Neuronal stem cell (in vitro differentiated cells): ENCODE results near the gene TCF19.

Experiments
- DNase-seq: peaks from one replicate; pipeline ENCODE4 v3.0.0-alpha.2; 2013; ENCODE audit warnings: low spot score
- H2AFZ ChIP-seq: one replicate; pipeline ENCODE4 v1.6.1; 2013; ENCODE audit warnings: mild to moderate bottlenecking, low read length, inconsistent platforms
- H2AK5ac ChIP-seq: 2 replicates; pipeline ENCODE4 v1.6.1; 2013; ENCODE audit warnings: low read depth, mild to moderate bottlenecking, inconsistent platforms, low read length, moderate library complexity, mixed read lengths
- H2BK120ac ChIP-seq: 2 replicates; pipeline ENCODE4 v1.6.1; 2013; ENCODE audit warnings: low read depth, mild to moderate bottlenecking, inconsistent platforms, low read length, moderate library complexity, mixed read lengths
- H2BK12ac ChIP-seq: one replicate; pipeline ENCODE4 v1.6.1; 2013; ENCODE audit warnings: low read length, inconsistent platforms
- H2BK15ac ChIP-seq: 2 replicates; pipeline ENCODE4 v1.6.1; 2013; ENCODE audit warnings: mild to moderate bottlenecking, low read length, inconsistent platforms, mixed read lengths
- H2BK5ac ChIP-seq: one replicate; pipeline ENCODE4 v1.6.1; 2013; ENCODE audit warnings: inconsistent platforms, mild to moderate bottlenecking, low read length, moderate library complexity
- H3K14ac ChIP-seq: one replicate; pipeline ENCODE4 v1.6.1; 2013; ENCODE audit warnings: low read length, inconsistent platforms
- H3K18ac ChIP-seq: 2 replicates; pipeline ENCODE4 v1.6.1; 2013; ENCODE audit warnings: low read length, inconsistent platforms
- H3K23ac ChIP-seq: 2 replicates; pipeline ENCODE4 v1.6.1; 2013; ENCODE audit warnings: low read depth, mild to moderate bottlenecking, mixed read lengths, low read length, inconsistent platforms; ENCODE audit not compliant: poor library complexity
- H3K27ac ChIP-seq: replicated peaks from 3 replicates; pipeline ENCODE4 v1.5.1; 2013; ENCODE audit warnings: low read length, inconsistent platforms
- H3K27me3 ChIP-seq, 3 experiments: 2 replicates each; pipeline ENCODE4 v1.6.1; 2013; ENCODE audit warnings: low read length in 3 of 3, mild to moderate bottlenecking in 2 of 3, inconsistent platforms in 1 of 3, low read depth in 1 of 3, mixed read lengths in 1 of 3, moderate library complexity in 1 of 3; ENCODE audit not compliant: control insufficient read depth in 3 of 3, insufficient read depth in 3 of 3
- H3K36me3 ChIP-seq, 2 donors: replicated peaks in 1 of 2; 2 replicates each; pipeline ENCODE4 v1.6.1; 2013; ENCODE audit warnings: low read length in 2 of 2; ENCODE audit not compliant: control insufficient read depth in 2 of 2, insufficient read depth in 2 of 2
- H3K4ac ChIP-seq: 2 replicates; pipeline ENCODE4 v1.6.1; 2013; ENCODE audit warnings: inconsistent platforms, mild to moderate bottlenecking, low read length, moderate library complexity
- H3K4me1 ChIP-seq, 2 donors: 1 replicate in 1 of 2; 2 replicates in 1 of 2; pipeline ENCODE4 v1.6.1; 2013; ENCODE audit warnings: low read length in 2 of 2, low read depth in 1 of 2; ENCODE audit not compliant: control insufficient read depth in 2 of 2, insufficient read depth in 1 of 2
- H3K4me2 ChIP-seq: one replicate; pipeline ENCODE4 v1.6.1; 2013; ENCODE audit warnings: mild to moderate bottlenecking, low read length, inconsistent platforms; ENCODE audit not compliant: insufficient read depth, poor library complexity, severe bottlenecking
- H3K4me3 ChIP-seq, 2 donors: 2 replicates each; pipeline ENCODE4 v1.5.1; 2013; ENCODE audit warnings: low read length in 2 of 2, mild to moderate bottlenecking in 2 of 2, inconsistent platforms in 1 of 2, moderate library complexity in 1 of 2
- H3K79me1 ChIP-seq: one replicate; pipeline ENCODE4 v1.6.1; 2013; ENCODE audit warnings: low read depth, mild to moderate bottlenecking, inconsistent platforms, low read length, moderate library complexity
- H3K9ac ChIP-seq: one replicate; pipeline ENCODE4 v1.6.1; 2013; ENCODE audit warnings: mild to moderate bottlenecking, low read depth, low read length, inconsistent platforms; ENCODE audit not compliant: poor library complexity
- H3K9me3 ChIP-seq, 2 donors: replicated peaks in 1 of 2; 2 replicates each; pipeline versions ENCODE3 to v1.6.1; 2013; ENCODE audit warnings: low read length in 2 of 2, mild to moderate bottlenecking in 2 of 2, inconsistent platforms in 1 of 2, low read depth in 1 of 2, mixed read lengths in 1 of 2, moderate library complexity in 1 of 2; ENCODE audit not compliant: control insufficient read depth in 2 of 2, insufficient read depth in 1 of 2
- H4K8ac ChIP-seq: one replicate; pipeline ENCODE4 v1.6.1; 2013; ENCODE audit warnings: low read depth, mild to moderate bottlenecking, inconsistent platforms, low read length, moderate library complexity
- H4K91ac ChIP-seq: one replicate; pipeline ENCODE4 v1.6.1; 2013; ENCODE audit warnings: low read length, low read depth, mild to moderate bottlenecking, inconsistent platforms; ENCODE audit not compliant: poor library complexity
- WGBS, 2 donors: extraction: QIAGEN DNeasy Blood & Tissue Kit; methylation state at CpG; one replicate each; pipeline ENCODE4 v1.1.7; 2013; ENCODE audit warnings: missing lambda C conversion rate in 2 of 2, mixed read lengths in 1 of 2; ENCODE audit not compliant: insufficient read length in 2 of 2, insufficient replicate concordance in 1 of 2; ENCODE audit errors: extremely low coverage in 2 of 2; 5-methylcytosine and 5-hydroxymethylcytosine counted together

The TCF19 gene

GRCh38 chr6:31157513-31158139, 763 bp upstream of the TCF19 start, which contains the start of gene CCHCR1:
Gene CCHCR1, minus strand, starts transcription at chr6:31157802. Its CDS starts 202 bp downstream, at chr6:31157600.
- H2BK5ac ChIP-seq: no peak within 1 kb of the TSS
- H3K4me1 ChIP-seq: peaks cover 10 to 14% of the 10 kb centered on the region in 2 donors
- H3K4ac ChIP-seq: no peak within 1 kb of the TSS
- no peak within 1 kb of the TSS for H2BK15ac ChIP-seq
- H3K9me3 ChIP-seq: no peaks in the 10 kb centered on the region
- H3K4me2 ChIP-seq: peak within 1 kb of the TSS; percentile 91
- peak within 1 kb of the TSS; percentile 93 for H3K18ac ChIP-seq
- no peak within 1 kb of the TSS for H2BK12ac ChIP-seq
- no peaks in the 10 kb centered on the region for H3K27me3 ChIP-seq
- H3K14ac ChIP-seq: peak within 1 kb of the TSS; percentile 78
- DNase-seq: no peak
- peaks cover 14 to 48% of the 10 kb centered on the region in 2 donors for H3K36me3 ChIP-seq
- no peak within 1 kb of the TSS for H4K91ac ChIP-seq
- no peak within 1 kb of the TSS for H2BK120ac ChIP-seq
- H3K23ac ChIP-seq: peak within 1 kb of the TSS; percentile 74
- no peak within 1 kb of the TSS for H4K8ac ChIP-seq
- H2AFZ ChIP-seq: peak within 1 kb of the TSS; percentile 95
- WGBS, 2 donors: no CpG with 5 or more reads among the region's 14 CpGs
- peak within 1 kb of the TSS; percentile 89 for H3K9ac ChIP-seq
- H3K79me1 ChIP-seq: peaks cover 2% of the 10 kb centered on the region
- peak within 1 kb of the TSS; percentile 88 for H3K27ac ChIP-seq
- no peak within 1 kb of the TSS for H2AK5ac ChIP-seq
- H3K4me3 ChIP-seq: peak within 1 kb of the TSS; percentile 79 to 93

GRCh38 chr6:31158863-31159855, 770 bp downstream of the TCF19 start:
- Histone ChIP-seq H3K9ac (peak overlapping the region; percentile 78), H3K27me3 (no peaks in the 10 kb centered on the region)
- no peak for DNase-seq

GRCh38 chr6:31161216-31162126, 3.1 kb downstream of the TCF19 start:
- H4K8ac ChIP-seq: no peak overlapping the region
- H3K36me3 ChIP-seq: peaks cover 0 to 30% of the 10 kb centered on the region in 2 donors
- H3K9ac ChIP-seq: no peak overlapping the region
- no peak overlapping the region for H4K91ac ChIP-seq
- no peak overlapping the region for H2BK120ac ChIP-seq
- H3K79me1 ChIP-seq: no peaks in the 10 kb centered on the region
- WGBS, 2 donors: no CpG with 5 or more reads among the region's 19 CpGs
- H2AFZ ChIP-seq: no peak overlapping the region
- H3K9me3 ChIP-seq: no peaks in the 10 kb centered on the region
- H2BK5ac ChIP-seq: no peak overlapping the region
- H3K4me1 ChIP-seq: peaks cover 10 to 14% of the 10 kb centered on the region in 2 donors
- H3K18ac ChIP-seq: no peak overlapping the region
- no peak overlapping the region for H3K27ac ChIP-seq
- no peak overlapping the region for H3K23ac ChIP-seq
- H2AK5ac ChIP-seq: no peak overlapping the region
- no peak overlapping the region for H3K4me3 ChIP-seq
- no peak overlapping the region for H2BK15ac ChIP-seq
- H2BK12ac ChIP-seq: no peak overlapping the region
- H3K14ac ChIP-seq: no peak overlapping the region
- H3K4ac ChIP-seq: no peak overlapping the region
- DNase-seq: no peak
- H3K27me3 ChIP-seq: no peaks in the 10 kb centered on the region
- no peak overlapping the region for H3K4me2 ChIP-seq

More at GRCh38 chr6:31158863-31159855, 770 bp downstream of the TCF19 start:
- H2BK15ac ChIP-seq: no peak overlapping the region
- H3K27ac ChIP-seq: no peak overlapping the region
- no peak overlapping the region for H3K4ac ChIP-seq
- H4K91ac ChIP-seq: no peak overlapping the region
- H4K8ac ChIP-seq: no peak overlapping the region
- H2AK5ac ChIP-seq: no peak overlapping the region
- peak overlapping the region; percentile 74 for H3K23ac ChIP-seq
- H2BK12ac ChIP-seq: no peak overlapping the region
- peak overlapping the region; percentile 78 for H3K14ac ChIP-seq
- H2AFZ ChIP-seq: peak overlapping the region; percentile 95
- no peaks in the 10 kb centered on the region for H3K79me1 ChIP-seq
- no CpG with 5 or more reads among the region's 35 CpGs for WGBS, 2 donors
- H3K18ac ChIP-seq: no peak overlapping the region
- peak overlapping the region; percentile 79 to 93 for H3K4me3 ChIP-seq
- no peaks in the 10 kb centered on the region for H3K9me3 ChIP-seq
- H3K36me3 ChIP-seq: peaks cover 12 to 51% of the 10 kb centered on the region in 2 donors
- H3K4me1 ChIP-seq: peaks cover 10 to 14% of the 10 kb centered on the region in 2 donors
- H3K4me2 ChIP-seq: peak overlapping the region; percentile 91
- no peak overlapping the region for H2BK5ac ChIP-seq
- H2BK120ac ChIP-seq: no peak overlapping the region
